K562 (cell line): ENCODE data around the gene GPR108. TPM values are rescaled to one million over a fixed set of nuclear protein-coding genes. Genes with fewer than 3 reads are reported as not detected.

ENCODE experiments used
- ARHGAP35 ChIP-seq: fragments of 450-650 bp; IDR thresholded peaks from 2 replicates; pipeline ENCODE4 v1.6.1; 2018; ENCODE audit not compliant: partially characterized antibody
- ATF1 ChIP-seq, 2 experiments: fragments of 450-650 bp in 1 of 2; IDR thresholded peaks; 2 replicates each; pipeline ENCODE4 v1.6.1; 2016; ENCODE audit warnings: missing compliant biosample characterization in 1 of 2, missing genetic modification characterization in 1 of 2
- BRF1 ChIP-seq: IDR thresholded peaks from 3 replicates; pipeline ENCODE4 v1.6.1; 2011; ENCODE audit warnings: borderline replicate concordance, mild to moderate bottlenecking; ENCODE audit not compliant: insufficient read length; ENCODE audit errors: extremely low read depth
- CBFA2T3 ChIP-seq: fragments of 450-650 bp; IDR thresholded peaks from 2 replicates; pipeline ENCODE4 v1.6.1; 2017
- CCAR2 ChIP-seq: fragments of 200-400 bp; formaldehyde crosslinking; IDR thresholded peaks from 2 replicates; pipeline ENCODE4 v1.6.1; 2017; ENCODE audit warnings: mild to moderate bottlenecking, low read depth, low read length
- HCFC1 ChIP-seq: IDR thresholded peaks from 2 replicates; pipeline ENCODE4 v1.6.1; 2012; ENCODE audit warnings: low read depth, low read length, improper control_type of control experiment
- KLF10 ChIP-seq: fragments of 250-450 bp; sonication (Bioruptor Pico); IDR thresholded peaks from 2 replicates; pipeline ENCODE4 v1.6.1; 2021; ENCODE audit warnings: matching md5 sums
- POLR2AphosphoS5 ChIP-seq: IDR thresholded peaks from 2 replicates; pipeline ENCODE4 v1.6.1; 2011; ENCODE audit warnings: mild to moderate bottlenecking, low read depth, low read length, moderate library complexity; ENCODE audit not compliant: control insufficient read depth, insufficient read depth
- RBM14 ChIP-seq: fragments of 200-400 bp; formaldehyde crosslinking; IDR thresholded peaks from 2 replicates; pipeline ENCODE4 v1.6.1; 2018; ENCODE audit warnings: low read depth, mild to moderate bottlenecking, low read length, moderate library complexity, borderline replicate concordance; ENCODE audit not compliant: insufficient read depth
- RBM22 ChIP-seq: fragments of 200-400 bp; formaldehyde crosslinking; IDR thresholded peaks from 2 replicates; pipeline ENCODE4 v1.6.1; 2018; ENCODE audit warnings: low read length, low read depth; ENCODE audit not compliant: poor library complexity, severe bottlenecking
- TAF1 ChIP-seq: IDR thresholded peaks from 2 replicates; pipeline ENCODE4 v1.6.1; 2011; ENCODE audit warnings: mild to moderate bottlenecking, low read length, moderate library complexity; ENCODE audit not compliant: insufficient read depth, control insufficient read depth, severe bottlenecking; ENCODE audit errors: extremely low read depth
- U2AF2 ChIP-seq: fragments of 200-400 bp; formaldehyde crosslinking; optimal IDR thresholded peaks from 2 replicates; pipeline ENCODE3; 2017; ENCODE audit warnings: low read depth, mild to moderate bottlenecking, low read length
- ZBTB7A ChIP-seq: IDR thresholded peaks from 2 replicates; pipeline ENCODE4 v1.6.1; 2011; ENCODE audit warnings: low read depth, mild to moderate bottlenecking, low read length, moderate library complexity, borderline replicate concordance; ENCODE audit not compliant: control insufficient read depth
- ZNF124 ChIP-seq: sonication (generic); formaldehyde crosslinking; IDR thresholded peaks from 2 replicates; pipeline ENCODE4 v1.8.1; 2022; ENCODE audit warnings: missing genetic modification reagents
- ZNF212 ChIP-seq: fragments of 450-650 bp; formaldehyde crosslinking; IDR thresholded peaks from 2 replicates; pipeline ENCODE4 v1.4.0; 2020; ENCODE audit warnings: mild to moderate bottlenecking
- ZNF407 ChIP-seq: fragments of 450-650 bp; IDR thresholded peaks from 2 replicates; pipeline ENCODE4 v1.6.1; 2016; ENCODE audit warnings: low read depth
- ZNF41 ChIP-seq: fragments of 250-450 bp; sonication (Bioruptor Pico); conservative IDR thresholded peaks from 2 replicates; pipeline ENCODE4 v1.4.0; 2020; ENCODE audit warnings: mild to moderate bottlenecking
- ZNF584 ChIP-seq: fragments of 200-800 bp; sonication (Bioruptor generic); IDR thresholded peaks from 2 replicates; pipeline ENCODE4 v1.6.1; 2016; ENCODE audit warnings: low read depth, mild to moderate bottlenecking, missing genetic modification characterization, missing compliant biosample characterization
- ZSCAN32 ChIP-seq: fragments of 450-650 bp; formaldehyde crosslinking; IDR thresholded peaks from 2 replicates; pipeline ENCODE4 v1.4.0; 2020; ENCODE audit warnings: mild to moderate bottlenecking, moderate library complexity
- polyA plus RNA-seq, 8 experiments: library from polyadenylated mRNA; depleted of rRNA in 4 of 8; stranded (reverse) in 5 of 8; unstranded in 3 of 8; fragments of >200 nt; fragmentation: Nextera tagmentation in 2 of 8; fragmentation: Illumina TruSeq in 1 of 8; extraction: Ambion mirVana in 2 of 8; extraction: Trizol in 1 of 8; gene quantifications; 2 replicates each; pipeline versions ENCODE4 v1.2.1 to v1.2.3, GENCODE V29; 2011 to 2014; ENCODE audit warnings: inconsistent platforms in 1 of 8, missing spikeins in 1 of 8
- total RNA-seq, 7 experiments: library from RNA; depleted of rRNA in 6 of 7; stranded (reverse); fragments of >200 nt in 6 of 7; fragmentation: Illumina TruSeq in 2 of 7; extraction: Trizol in 2 of 7; gene quantifications; 2 replicates each; pipeline versions ENCODE4 v1.2.1 to v1.2.3, GENCODE V29; 2011 to 2021; ENCODE audit warnings: low replicate concordance in 1 of 7
- TF ChIP-seq, protein P1 (sequence below): fragments of 450-650 bp; IDR thresholded peaks from 2 replicates; pipeline ENCODE4 v1.6.1; 2016; ENCODE audit warnings: low read depth, mild to moderate bottlenecking, moderate library complexity

The GPR108 gene
- total and polyA plus RNA-seq, 9 of the 15 experiments (the other 6 are each of a cell fraction or from before 2014, with no cell fraction given): 2.4 to 33.2 (median 24.4) TPM

DNA sequence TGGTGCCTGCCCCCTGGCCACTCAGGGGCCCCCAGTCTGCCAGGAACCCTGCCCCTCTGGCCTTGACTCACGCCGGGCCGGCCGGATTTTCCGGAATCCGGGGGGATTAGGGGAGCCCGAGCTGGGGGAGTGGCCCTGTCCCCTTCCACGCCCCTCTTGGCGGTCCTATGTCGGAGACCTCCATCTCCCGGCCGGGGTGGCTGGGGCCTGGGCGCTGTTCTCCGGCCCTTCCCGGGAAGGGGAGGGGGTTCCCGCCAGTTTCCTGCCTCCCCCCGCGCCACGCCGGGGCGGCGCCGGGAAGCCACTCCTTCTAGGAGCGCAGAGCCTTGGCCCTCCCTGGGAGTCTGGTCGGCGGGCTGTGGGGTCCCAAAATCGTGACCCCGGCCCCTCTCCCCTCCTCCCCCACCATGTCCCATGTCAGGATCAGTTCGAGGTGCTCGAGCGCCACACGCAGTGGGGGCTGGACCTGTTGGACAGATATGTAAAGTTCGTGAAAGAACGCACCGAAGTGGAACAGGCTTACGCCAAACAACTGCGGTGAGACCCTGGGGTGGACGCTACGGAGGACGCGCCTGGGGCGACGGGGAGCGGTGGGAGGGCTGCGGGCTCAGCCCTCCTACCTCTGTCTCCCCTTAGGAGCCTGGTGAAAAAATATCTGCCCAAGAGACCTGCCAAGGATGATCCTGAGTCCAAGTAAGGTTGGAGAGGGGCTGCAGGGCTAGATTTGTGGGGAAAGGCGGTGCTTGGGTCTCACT, 3.4 kb upstream of the GPR108 start (continued):
- no peak for TF ChIP-seq ZNF407
- TF ChIP-seq TAF1: no peak
- TF ChIP-seq ZSCAN32 (CRISPR knock-in tag): no peak
- no peak for TF ChIP-seq ZNF124 (CRISPR knock-in tag)
- no peak for TF ChIP-seq ZNF41 (CRISPR knock-in tag)
- TF ChIP-seq U2AF2: no peak
- TF ChIP-seq ATF1 (CRISPR knock-in tag; IDR thresholded peaks at IDR 0.05): no peak
- no peak for TF ChIP-seq ATF1 (tag; IDR thresholded peaks at IDR 0.05)
- no peak for TF ChIP-seq POLR2AphosphoS5
- TF ChIP-seq ZBTB7A: peak; percentile 16
- no peak for TF ChIP-seq CBFA2T3
- TF ChIP-seq KLF10 (CRISPR knock-in tag): no peak
- TF ChIP-seq ARHGAP35: no peak
- TF ChIP-seq CCAR2: no peak
- no peak for TF ChIP-seq RBM22
- TF ChIP-seq, protein P1, sequence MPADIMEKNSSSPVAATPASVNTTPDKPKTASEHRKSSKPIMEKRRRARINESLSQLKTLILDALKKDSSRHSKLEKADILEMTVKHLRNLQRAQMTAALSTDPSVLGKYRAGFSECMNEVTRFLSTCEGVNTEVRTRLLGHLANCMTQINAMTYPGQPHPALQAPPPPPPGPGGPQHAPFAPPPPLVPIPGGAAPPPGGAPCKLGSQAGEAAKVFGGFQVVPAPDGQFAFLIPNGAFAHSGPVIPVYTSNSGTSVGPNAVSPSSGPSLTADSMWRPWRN: no peak
- TF ChIP-seq HCFC1: no peak
- 0 out of 2 replicates have a peak, but pooled peaks have one; percentile 25 for TF ChIP-seq RBM14
- TF ChIP-seq ZNF212 (CRISPR knock-in tag): no peak
- TF ChIP-seq ZNF584 (CRISPR knock-in tag): no peak
- TF ChIP-seq BRF1: no peak
